ENCODE measurements around the gene FNDC3A. TPM values are rescaled to one million over a fixed set of nuclear protein-coding genes. Genes with fewer than 3 reads are reported as not detected.

The FNDC3A gene
- total and polyA plus RNA-seq, 4 donors: 25.2 to 89.5 (median 32.1) TPM

- DNase-seq (ENCODE audit: low spot score): no peak
- no peak overlapping the region for H3K9ac ChIP-seq (ENCODE audit: low read depth in 1 of 2, low read length in 2 of 2)
- H3K27ac ChIP-seq (ENCODE audit: low read depth in 1 of 2, low read length in 2 of 2): no peak overlapping the region
- peaks cover 0 to 7% (median 0%) of the 10 kb centered on the region in 4 donors for H3K4me1 ChIP-seq (ENCODE audit: control insufficient read depth in 4 of 4, insufficient read depth in 4 of 4, low read length in 3 of 4)
- no peaks in the 10 kb centered on the region for H3K9me3 ChIP-seq (ENCODE audit: control insufficient read depth in 4 of 4, low read length in 3 of 4)
- H3K4me3 ChIP-seq (ENCODE audit: low read depth in 1 of 3, low read length in 3 of 3): no peak overlapping the region
- no peaks in the 10 kb centered on the region for H3K27me3 ChIP-seq (ENCODE audit: control insufficient read depth in 4 of 4, insufficient read depth in 4 of 4, low read length in 3 of 4)
- TF ChIP-seq HNF4A (conservative IDR thresholded peaks at IDR 0.05): no peak
- no peak for TF ChIP-seq FOXA1 (IDR thresholded peaks at IDR 0.05)
- no peak for TF ChIP-seq RAD21 (IDR thresholded peaks at IDR 0.05)
- TF ChIP-seq REST (IDR thresholded peaks at IDR 0.05): no peak
- no peak for TF ChIP-seq NR2F2 (IDR thresholded peaks at IDR 0.05)
- TF ChIP-seq RXRA (IDR thresholded peaks at IDR 0.05): no peak
- TF ChIP-seq EGR1 (IDR thresholded peaks at IDR 0.05; ENCODE audit: low read depth in 2 of 2): no peak
- no peak for TF ChIP-seq HNF4G (IDR thresholded peaks at IDR 0.05)
- no peak for TF ChIP-seq GABPA (IDR thresholded peaks at IDR 0.05 in 1 of 2, conservative IDR thresholded peaks at IDR 0.05 in 1 of 2)
- TF ChIP-seq, protein P1, sequence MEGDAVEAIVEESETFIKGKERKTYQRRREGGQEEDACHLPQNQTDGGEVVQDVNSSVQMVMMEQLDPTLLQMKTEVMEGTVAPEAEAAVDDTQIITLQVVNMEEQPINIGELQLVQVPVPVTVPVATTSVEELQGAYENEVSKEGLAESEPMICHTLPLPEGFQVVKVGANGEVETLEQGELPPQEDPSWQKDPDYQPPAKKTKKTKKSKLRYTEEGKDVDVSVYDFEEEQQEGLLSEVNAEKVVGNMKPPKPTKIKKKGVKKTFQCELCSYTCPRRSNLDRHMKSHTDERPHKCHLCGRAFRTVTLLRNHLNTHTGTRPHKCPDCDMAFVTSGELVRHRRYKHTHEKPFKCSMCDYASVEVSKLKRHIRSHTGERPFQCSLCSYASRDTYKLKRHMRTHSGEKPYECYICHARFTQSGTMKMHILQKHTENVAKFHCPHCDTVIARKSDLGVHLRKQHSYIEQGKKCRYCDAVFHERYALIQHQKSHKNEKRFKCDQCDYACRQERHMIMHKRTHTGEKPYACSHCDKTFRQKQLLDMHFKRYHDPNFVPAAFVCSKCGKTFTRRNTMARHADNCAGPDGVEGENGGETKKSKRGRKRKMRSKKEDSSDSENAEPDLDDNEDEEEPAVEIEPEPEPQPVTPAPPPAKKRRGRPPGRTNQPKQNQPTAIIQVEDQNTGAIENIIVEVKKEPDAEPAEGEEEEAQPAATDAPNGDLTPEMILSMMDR (IDR thresholded peaks at IDR 0.05; ENCODE audit: low read depth, low read length, missing input control): no peak
- TF ChIP-seq ATF3 (IDR thresholded peaks at IDR 0.05): no peak
- TF ChIP-seq FOXA2 (IDR thresholded peaks at IDR 0.05): no peak
- H3K36me3 ChIP-seq (ENCODE audit: control insufficient read depth in 4 of 4, insufficient read depth in 3 of 4, low read depth in 1 of 4, low read length in 3 of 4): no peaks in the 10 kb centered on the region
- WGBS: 74% methylated on average over 2 of the region's 2 CpGs
These were observed 10.0 kb downstream of the FNDC3A start for GRCh38 chr13:48985756-48986155.

DNA sequence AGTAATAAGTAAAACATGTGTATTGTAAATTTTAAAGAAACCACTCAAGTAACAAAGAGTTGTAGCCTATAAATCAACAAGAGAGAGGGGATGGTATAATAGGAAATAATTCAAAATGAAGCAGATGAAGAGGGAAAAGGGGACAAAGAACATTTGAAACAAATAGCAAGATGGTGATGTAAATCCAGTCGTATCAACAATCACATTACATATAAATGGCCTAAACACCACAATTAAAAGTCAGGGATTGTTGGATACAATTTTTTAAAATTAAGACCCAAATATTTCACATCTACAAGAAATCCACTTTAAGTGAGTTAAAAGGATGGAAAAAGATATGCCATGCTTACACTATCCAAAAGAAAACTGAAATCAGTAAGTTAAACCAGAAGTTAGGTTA, 15.2 kb downstream of the FNDC3A start:
- no peak overlapping the region for H3K27ac ChIP-seq (ENCODE audit: low read depth in 1 of 2, low read length in 2 of 2)
- no peak overlapping the region for H3K4me3 ChIP-seq (ENCODE audit: low read depth in 1 of 3, low read length in 3 of 3)
- DNase-seq (ENCODE audit: low spot score): no peak
- H3K9me3 ChIP-seq (ENCODE audit: control insufficient read depth in 4 of 4, low read length in 3 of 4): peaks cover 0 to 4% (median 1%) of the 10 kb centered on the region in 4 donors
- H3K4me1 ChIP-seq (ENCODE audit: control insufficient read depth in 4 of 4, insufficient read depth in 4 of 4, low read length in 3 of 4): no peaks in the 10 kb centered on the region
- H3K36me3 ChIP-seq (ENCODE audit: control insufficient read depth in 4 of 4, insufficient read depth in 3 of 4, low read depth in 1 of 4, low read length in 3 of 4): peaks cover 0 to 4% (median 0%) of the 10 kb centered on the region in 4 donors
- 100% methylated on average over 1 of the region's 1 CpG for WGBS
- H3K27me3 ChIP-seq (ENCODE audit: control insufficient read depth in 4 of 4, insufficient read depth in 4 of 4, low read length in 3 of 4): no peaks in the 10 kb centered on the region
- H3K9ac ChIP-seq (ENCODE audit: low read depth in 1 of 2, low read length in 2 of 2): no peak overlapping the region
- no peak for TF ChIP-seq HNF4G (IDR thresholded peaks at IDR 0.05)
- TF ChIP-seq, protein P2, sequence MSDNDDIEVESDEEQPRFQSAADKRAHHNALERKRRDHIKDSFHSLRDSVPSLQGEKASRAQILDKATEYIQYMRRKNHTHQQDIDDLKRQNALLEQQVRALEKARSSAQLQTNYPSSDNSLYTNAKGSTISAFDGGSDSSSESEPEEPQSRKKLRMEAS (IDR thresholded peaks at IDR 0.05): no peak
- TF ChIP-seq EGR1 (IDR thresholded peaks at IDR 0.05; ENCODE audit: low read depth in 2 of 2): no peak
- TF ChIP-seq, protein P1 (IDR thresholded peaks at IDR 0.05; ENCODE audit: low read depth, low read length, missing input control): no peak
- no peak for TF ChIP-seq ATF3 (IDR thresholded peaks at IDR 0.05)
- TF ChIP-seq FOXA1 (IDR thresholded peaks at IDR 0.05): no peak
- TF ChIP-seq ZBTB33 (IDR thresholded peaks at IDR 0.05): no peak
- no peak for TF ChIP-seq GABPA (IDR thresholded peaks at IDR 0.05 in 1 of 2, conservative IDR thresholded peaks at IDR 0.05 in 1 of 2)
- no peak for TF ChIP-seq REST (IDR thresholded peaks at IDR 0.05)
- TF ChIP-seq SP1 (IDR thresholded peaks at IDR 0.05): no peak
- TF ChIP-seq JUND (IDR thresholded peaks at IDR 0.05): no peak
- no peak for TF ChIP-seq RAD21 (IDR thresholded peaks at IDR 0.05)
- TF ChIP-seq YY1 (IDR thresholded peaks at IDR 0.05): no peak
- TF ChIP-seq TAF1 (conservative IDR thresholded peaks at IDR 0.05): no peak
